SH-SY5Y (cell line): ENCODE measurements around the gene FANCE.

ENCODE experiments used
- GATA2 ChIP-seq: IDR thresholded peaks from 2 replicates; pipeline ENCODE4 v1.6.1; 2011; ENCODE audit warnings: mild to moderate bottlenecking, low read depth, low read length
- GATA3 ChIP-seq: IDR thresholded peaks from 2 replicates; pipeline ENCODE4 v1.6.1; 2011; ENCODE audit warnings: low read depth, mild to moderate bottlenecking, low read length, moderate library complexity

FANCE gene

GRCh38 chr6:35506536-35506935, 54.4 kb downstream of the FANCE start:
- TF ChIP-seq GATA2 (no peak), GATA3 (no peak)

GRCh38 chr6:35507221-35507620, 55.1 kb downstream of the FANCE start:
- TF ChIP-seq GATA2 (no peak), GATA3 (no peak)

- TF ChIP-seq GATA3 (no peak), GATA2 (no peak)
Observed at GRCh38 chr6:35508027-35508426, 55.9 kb downstream of the FANCE start.

- TF ChIP-seq GATA3 (no peak), GATA2 (no peak)
Observed at GRCh38 chr6:35508542-35508941, 56.4 kb downstream of the FANCE start.

GRCh38 chr6:35510916-35511561, 58.9 kb downstream of the FANCE start:
- no peak for TF ChIP-seq GATA3
- no peak for TF ChIP-seq GATA2

GRCh38 chr6:35511562-35511941, 59.4 kb downstream of the FANCE start:
- TF ChIP-seq GATA3: no peak
- TF ChIP-seq GATA2: no peak

GRCh38 chr6:35512006-35512405, 59.9 kb downstream of the FANCE start:
- no peak for TF ChIP-seq GATA3

GRCh38 chr6:35512740-35513139, 60.6 kb downstream of the FANCE start, which contains the start of gene TULP1:
Gene TULP1 (minus strand): TSS chr6:35512896. CDS start chr6:35512858, 38 bp downstream.
- TF ChIP-seq GATA3 (no peak), GATA2 (no peak)

GRCh38 chr6:35514587-35514986, 62.4 kb downstream of the FANCE start:
- no peak for TF ChIP-seq GATA2
- TF ChIP-seq GATA3: no peak
